Stimulated activated naive CD8-positive, alpha-beta T cell treated with anti-CD3 and anti-CD28 coated beads, Interleukin-15, Interleukin-2, amounts not matched to agents 100 ng/mL and 50 ng/mL, for 24 hours (primary cell): ENCODE measurements around the gene ZNF561.
"Not testable (repeated sequence)": the region's sequence is repeated elsewhere in the genome, so short reads cannot be mapped to it uniquely, and the experiment has no call there.

Experiments used
- H3K27ac Mint-ChIP-seq: one replicate; pipeline ENCODE4 v1.8.0; 2021; ENCODE audit warnings: mild to moderate bottlenecking, mixed read lengths
- H3K27me3 Mint-ChIP-seq: one replicate; pipeline ENCODE4 v1.8.0; 2021; ENCODE audit warnings: mixed read lengths
- H3K36me3 Mint-ChIP-seq: one replicate; pipeline ENCODE4 v1.8.0; 2021; ENCODE audit warnings: low read depth, mixed read lengths
- H3K4me1 Mint-ChIP-seq: one replicate; pipeline ENCODE4 v1.8.0; 2021; ENCODE audit warnings: low read depth, mixed read lengths
- H3K4me3 Mint-ChIP-seq: one replicate; pipeline ENCODE4 v1.8.0; 2021; ENCODE audit warnings: mild to moderate bottlenecking, mixed read lengths
- H3K9me3 Mint-ChIP-seq: one replicate; pipeline ENCODE4 v1.8.0; 2021; ENCODE audit warnings: mixed read lengths

ZNF561 gene

DNA sequence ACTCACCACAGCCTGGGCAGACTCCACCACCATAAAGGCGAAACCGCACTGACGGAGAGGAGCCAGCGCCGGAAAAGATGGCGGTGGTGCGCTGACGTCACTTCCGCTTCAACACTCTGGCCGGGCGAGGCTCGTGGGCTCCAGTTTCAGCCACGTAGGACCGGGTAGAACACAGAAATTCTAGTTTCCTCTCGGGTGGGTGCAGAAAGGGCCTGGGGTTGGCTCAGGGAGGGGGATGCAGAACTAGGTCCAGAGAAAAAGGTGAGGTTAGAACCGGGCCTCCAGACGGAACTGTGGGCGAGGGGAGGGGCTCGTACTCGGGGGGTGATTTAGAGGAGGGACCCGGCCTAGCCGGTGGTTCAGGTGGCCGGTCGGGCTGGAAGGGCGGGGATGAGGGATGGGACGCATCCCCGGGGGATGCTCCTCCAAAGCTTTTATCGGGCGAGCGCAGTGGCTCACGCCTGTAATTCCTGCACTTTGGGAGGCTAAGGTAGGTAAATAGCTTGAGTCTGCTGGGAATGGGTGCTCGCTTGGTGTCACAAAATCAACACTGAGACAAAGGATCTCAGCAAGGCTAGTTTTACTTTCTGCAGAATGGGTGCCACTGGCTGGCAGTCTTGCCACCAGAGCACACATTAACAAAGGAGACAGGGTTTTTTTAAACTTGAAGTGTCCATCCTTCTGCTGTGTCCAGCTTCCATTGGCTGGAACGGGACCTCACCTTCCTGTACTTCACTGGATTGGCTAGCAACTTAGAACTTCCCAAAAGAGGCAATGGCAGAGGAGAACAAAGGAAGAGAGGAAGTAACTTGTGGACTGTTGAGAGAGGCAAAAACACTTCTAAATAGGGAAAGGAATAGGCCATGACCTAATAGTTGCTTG, at the start of gene ZNF561:
Gene ZNF561 (minus strand): TSS at position 77 of the 882 bp plus-strand sequence. CDS start 1,776 bp downstream, outside the sequence.
- Mint-ChIP-seq H3K36me3 (peaks cover 39% of the 10 kb centered on the region), H3K9me3 (no peaks in the 10 kb centered on the region), H3K27ac (peak within 1 kb of the TSS; percentile 100), H3K27me3 (no peaks in the 10 kb centered on the region), H3K4me3 (peak within 1 kb of the TSS; percentile 99), H3K4me1 (peaks cover 29% of the 10 kb centered on the region)

DNA sequence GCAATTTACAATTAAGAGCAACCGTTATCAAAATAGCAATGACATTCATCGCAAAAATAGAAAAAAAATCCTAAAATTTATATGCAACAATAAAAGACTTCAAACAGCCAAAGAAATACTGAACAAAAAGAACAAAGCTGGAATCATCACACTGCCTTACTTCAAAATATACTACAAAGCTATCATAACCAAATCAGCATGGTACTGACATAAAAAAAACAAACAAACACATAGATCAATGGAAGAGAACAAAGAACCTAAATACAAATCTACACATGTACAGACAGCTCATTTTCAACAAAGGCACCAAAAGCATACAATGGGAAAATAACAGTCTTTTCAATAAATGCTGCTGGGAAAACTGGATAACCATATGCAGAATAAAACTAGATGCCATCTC, 47.5 kb upstream of the ZNF561 start:
- Mint-ChIP-seq H3K4me3 (no peak overlapping the region), H3K9me3 (peaks cover 43% of the 10 kb centered on the region)

DNA sequence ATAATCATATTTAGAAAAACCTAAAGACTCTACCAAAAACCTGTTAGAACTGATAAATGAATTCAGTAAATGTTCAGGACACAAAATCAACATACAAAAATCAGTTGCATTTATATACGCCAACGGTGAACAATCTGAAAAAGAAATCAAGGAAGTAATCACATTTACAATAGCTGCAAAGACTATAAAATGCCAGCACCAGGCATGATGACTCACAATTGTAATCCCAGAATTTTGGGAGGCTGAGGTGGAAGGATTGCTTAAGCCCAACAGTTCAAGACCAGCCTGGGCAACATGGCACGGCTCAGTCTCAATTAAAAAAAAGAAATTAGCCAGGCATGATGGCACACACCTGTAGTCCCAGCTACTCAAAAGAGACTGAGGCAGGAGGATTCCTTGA, 46.9 kb upstream of the ZNF561 start:
- H3K36me3 Mint-ChIP-seq = peaks cover 89% of the 10 kb centered on the region
- no peaks in the 10 kb centered on the region for H3K27me3 Mint-ChIP-seq
- H3K27ac Mint-ChIP-seq = no peak overlapping the region
- H3K4me1 Mint-ChIP-seq = peaks cover 43% of the 10 kb centered on the region
- no peak overlapping the region for H3K4me3 Mint-ChIP-seq
- H3K9me3 Mint-ChIP-seq = peaks cover 41% of the 10 kb centered on the region

More for the DNA sequence above, 47.5 kb upstream of the ZNF561 start:
- H3K4me1 Mint-ChIP-seq = peaks cover 42% of the 10 kb centered on the region
- H3K36me3 Mint-ChIP-seq = peaks cover 89% of the 10 kb centered on the region
- no peak overlapping the region for H3K27ac Mint-ChIP-seq
- H3K27me3 Mint-ChIP-seq = no peaks in the 10 kb centered on the region

DNA sequence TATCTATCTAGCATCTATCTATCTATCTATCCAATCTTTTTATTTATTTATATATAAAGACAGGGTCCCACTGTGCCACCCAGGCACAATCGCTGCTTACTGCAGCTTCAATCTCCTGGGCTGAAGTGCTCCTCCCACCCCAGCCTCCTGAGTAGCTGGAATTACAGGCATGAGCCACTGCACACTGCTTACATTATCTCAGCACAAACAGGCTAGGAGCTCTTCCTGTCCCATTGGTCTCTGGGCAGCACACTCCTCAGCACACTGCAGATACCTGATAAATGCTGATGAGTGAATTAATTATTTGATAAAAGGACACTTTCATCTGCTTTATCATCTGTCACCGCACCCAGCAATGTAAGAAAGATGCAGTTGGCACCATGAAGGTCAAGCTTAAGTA, 37.7 kb upstream of the ZNF561 start:
- H3K36me3 Mint-ChIP-seq = peaks cover 61% of the 10 kb centered on the region
- H3K27me3 Mint-ChIP-seq = no peaks in the 10 kb centered on the region
- H3K4me1 Mint-ChIP-seq = peaks cover 11% of the 10 kb centered on the region
- H3K4me3 Mint-ChIP-seq = no peak overlapping the region
- H3K9me3 Mint-ChIP-seq = peaks cover 4% of the 10 kb centered on the region
- no peak overlapping the region for H3K27ac Mint-ChIP-seq

DNA sequence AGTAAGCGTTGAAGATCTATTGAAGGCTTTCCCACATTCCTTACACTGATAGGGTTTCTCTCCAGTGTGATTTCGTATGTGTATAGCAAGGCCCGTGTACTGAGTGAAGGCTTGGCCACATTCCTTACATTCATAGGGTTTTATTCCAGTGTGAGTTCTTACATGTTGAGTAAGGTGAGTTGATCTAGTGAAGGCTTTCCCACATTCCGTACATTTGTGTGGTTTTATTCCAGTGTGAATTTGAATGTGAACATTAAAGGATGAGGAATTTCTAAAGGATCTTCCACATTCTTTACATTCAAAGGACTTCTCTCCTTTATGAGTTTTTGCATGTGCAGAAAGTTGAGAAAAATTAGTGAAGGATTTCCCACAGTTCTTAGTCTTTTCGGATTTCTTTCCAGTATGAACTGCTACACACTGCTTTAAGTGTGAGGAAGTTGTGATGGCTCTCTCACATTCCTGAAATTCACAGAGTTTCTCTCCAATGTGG, 32.1 kb upstream of the ZNF561 start:
- Mint-ChIP-seq H3K36me3 (peaks cover 96% of the 10 kb centered on the region), H3K9me3 (peaks cover 20% of the 10 kb centered on the region)
- not testable (repeated sequence) for H3K4me1 Mint-ChIP-seq, H3K27me3 Mint-ChIP-seq, H3K27ac Mint-ChIP-seq, H3K4me3 Mint-ChIP-seq

DNA sequence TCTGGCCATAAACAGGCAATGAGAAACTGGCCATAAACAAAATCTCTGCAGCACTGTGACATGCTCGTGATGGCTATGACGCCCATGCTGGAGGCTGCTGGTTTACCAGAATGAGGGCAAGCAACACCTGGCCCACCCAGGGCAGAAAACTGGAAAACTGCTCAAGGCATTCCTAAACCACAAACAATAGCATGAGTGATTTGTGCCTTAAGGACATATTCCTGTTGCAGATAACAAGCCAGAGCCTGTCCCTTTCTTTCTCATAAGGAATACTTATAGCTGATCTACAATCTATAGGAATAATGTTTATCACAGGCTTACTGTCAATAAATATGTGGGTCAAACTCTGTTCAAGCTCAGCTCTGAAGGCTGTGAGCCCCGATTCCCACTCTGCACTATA, 30.4 kb upstream of the ZNF561 start:
- not testable (repeated sequence) for H3K27me3 Mint-ChIP-seq, H3K4me3 Mint-ChIP-seq, H3K4me1 Mint-ChIP-seq, H3K27ac Mint-ChIP-seq
- peaks cover 16% of the 10 kb centered on the region for H3K9me3 Mint-ChIP-seq
- H3K36me3 Mint-ChIP-seq = peaks cover 83% of the 10 kb centered on the region

DNA sequence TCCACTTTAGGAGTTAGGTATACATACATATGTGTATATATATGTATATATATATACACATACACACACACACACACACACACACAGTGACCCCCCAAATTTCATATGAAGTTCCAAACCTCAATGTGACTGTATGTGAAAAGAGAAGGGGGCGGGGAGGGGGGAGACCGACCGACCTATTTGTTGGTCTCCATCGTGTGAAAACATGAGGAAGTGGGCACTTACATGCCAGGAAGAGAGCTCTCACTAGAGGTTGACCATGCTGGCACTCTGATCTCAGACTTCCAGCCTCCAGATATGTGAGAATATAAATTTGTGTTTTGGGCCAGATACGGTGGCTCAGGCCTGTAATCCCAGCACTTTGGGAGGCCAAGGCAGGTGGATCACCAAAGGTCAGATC, 29.3 kb upstream of the ZNF561 start:
- Mint-ChIP-seq H3K27ac (no peak overlapping the region), H3K4me1 (no peaks in the 10 kb centered on the region), H3K36me3 (peaks cover 80% of the 10 kb centered on the region), H3K4me3 (no peak overlapping the region), H3K9me3 (peaks cover 16% of the 10 kb centered on the region), H3K27me3 (no peaks in the 10 kb centered on the region)

DNA sequence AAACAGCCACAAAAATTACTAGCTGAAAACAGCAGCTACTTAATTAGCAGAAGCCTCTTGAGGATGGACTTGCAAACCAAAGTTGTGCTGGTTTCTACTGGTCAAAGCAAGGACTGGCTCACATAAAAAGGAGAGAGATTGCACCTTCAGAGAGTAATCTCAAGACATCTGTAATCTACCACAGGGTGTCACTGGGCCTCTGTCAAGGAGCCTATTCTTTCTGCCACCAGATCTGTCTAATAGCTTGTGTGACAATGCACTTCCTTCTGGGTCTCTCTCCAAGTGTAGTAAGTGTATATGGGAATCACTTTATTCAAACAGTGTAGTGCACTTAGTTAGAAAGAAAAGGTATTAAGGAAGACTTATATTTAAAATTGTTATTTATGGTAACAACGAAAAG, 24.4 kb upstream of the ZNF561 start:
- peaks cover 13% of the 10 kb centered on the region for H3K9me3 Mint-ChIP-seq
- H3K27ac Mint-ChIP-seq = no peak overlapping the region
- no peak overlapping the region for H3K4me3 Mint-ChIP-seq
- no peaks in the 10 kb centered on the region for H3K27me3 Mint-ChIP-seq
- peaks cover 62% of the 10 kb centered on the region for H3K36me3 Mint-ChIP-seq
- H3K4me1 Mint-ChIP-seq = no peaks in the 10 kb centered on the region

DNA sequence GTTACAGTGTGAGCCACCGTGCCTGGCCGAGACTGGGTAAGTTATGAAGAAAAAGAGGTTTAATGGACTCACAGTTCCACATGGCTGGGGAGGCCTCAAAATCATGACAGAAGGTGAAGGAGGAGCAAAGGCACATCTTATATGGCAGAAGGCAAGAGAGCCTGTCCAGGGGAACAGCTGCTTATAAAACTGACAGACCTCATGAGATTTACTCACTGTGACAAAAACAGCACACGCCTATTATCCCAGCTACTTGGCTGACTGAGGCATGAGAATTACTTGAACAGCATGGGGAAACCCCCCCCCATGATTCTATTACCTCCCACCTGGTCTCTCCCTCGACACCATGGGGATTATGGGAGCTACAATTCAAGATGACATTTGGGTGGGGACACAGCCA, 23.4 kb upstream of the ZNF561 start:
- Mint-ChIP-seq H3K4me1 (no peaks in the 10 kb centered on the region), H3K27ac (no peak overlapping the region), H3K27me3 (no peaks in the 10 kb centered on the region), H3K9me3 (peaks cover 14% of the 10 kb centered on the region), H3K4me3 (no peak overlapping the region), H3K36me3 (peaks cover 56% of the 10 kb centered on the region)

DNA sequence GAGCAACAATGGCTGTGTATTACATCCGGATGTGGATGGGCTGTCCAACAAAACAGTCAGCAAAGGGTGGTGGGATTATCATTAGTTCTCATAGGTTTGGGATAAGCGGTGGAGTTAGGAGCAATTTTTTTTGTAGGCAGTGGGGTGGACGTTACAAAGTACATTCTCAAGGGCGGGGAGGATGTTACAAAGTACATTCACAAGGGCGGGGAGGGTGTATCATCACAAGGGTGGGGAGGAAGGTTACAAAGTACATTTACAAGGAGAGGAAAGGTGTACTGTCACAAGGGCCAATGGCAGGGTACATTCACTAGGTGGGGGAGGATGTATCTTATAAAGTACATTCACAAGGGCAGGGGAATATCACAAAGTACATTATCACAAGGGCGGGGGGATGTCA, 20.8 kb upstream of the ZNF561 start:
- H3K36me3 Mint-ChIP-seq = peaks cover 44% of the 10 kb centered on the region
- H3K4me3 Mint-ChIP-seq = no peak overlapping the region
- no peaks in the 10 kb centered on the region for H3K27me3 Mint-ChIP-seq
- H3K27ac Mint-ChIP-seq = no peak overlapping the region
- peaks cover 14% of the 10 kb centered on the region for H3K9me3 Mint-ChIP-seq
- H3K4me1 Mint-ChIP-seq = no peaks in the 10 kb centered on the region

DNA sequence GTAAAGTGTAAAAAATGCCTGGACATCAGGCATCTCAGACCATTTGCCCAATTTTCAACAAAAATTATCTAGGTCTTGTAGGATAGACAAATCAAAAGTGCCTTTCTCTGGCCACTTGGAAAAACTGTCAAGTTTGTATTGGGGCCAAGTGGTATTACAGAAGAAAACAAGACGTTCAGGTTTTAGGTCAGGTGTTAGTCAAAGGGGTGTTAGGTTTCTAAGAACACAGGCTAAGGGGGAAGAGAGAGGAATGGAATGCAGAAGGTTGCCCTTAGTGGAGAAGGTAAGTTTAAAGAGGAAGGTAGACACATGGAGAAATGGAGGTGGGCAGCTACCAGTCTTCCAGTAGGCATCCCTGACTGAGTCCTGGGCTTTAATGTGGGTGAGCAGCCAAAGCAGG, 19.9 kb upstream of the ZNF561 start:
- H3K4me3 Mint-ChIP-seq = no peak overlapping the region
- H3K36me3 Mint-ChIP-seq = peaks cover 39% of the 10 kb centered on the region
- no peaks in the 10 kb centered on the region for H3K4me1 Mint-ChIP-seq
- no peaks in the 10 kb centered on the region for H3K27me3 Mint-ChIP-seq
- no peak overlapping the region for H3K27ac Mint-ChIP-seq
- H3K9me3 Mint-ChIP-seq = peaks cover 14% of the 10 kb centered on the region

DNA sequence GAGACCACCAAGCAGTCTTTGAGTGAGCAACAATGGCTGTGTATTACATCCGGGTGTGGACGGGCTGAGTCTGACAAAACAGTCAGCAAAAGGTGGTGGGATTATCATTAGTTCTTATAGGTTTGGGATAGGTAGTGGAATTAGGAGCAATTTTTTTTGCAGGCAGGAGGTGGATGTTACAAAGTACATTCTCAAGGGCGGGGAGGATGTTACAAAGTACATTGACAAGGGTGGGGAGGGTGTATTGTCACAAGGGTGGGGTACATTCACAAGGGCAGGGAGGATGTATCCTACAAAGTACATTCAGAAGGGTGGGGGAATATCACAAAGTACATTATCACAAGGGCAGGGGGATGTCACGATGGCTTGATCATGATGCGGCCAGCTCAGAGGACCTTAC, 15.0 kb upstream of the ZNF561 start:
- H3K4me1 Mint-ChIP-seq = no peaks in the 10 kb centered on the region
- peaks cover 6% of the 10 kb centered on the region for H3K9me3 Mint-ChIP-seq

DNA sequence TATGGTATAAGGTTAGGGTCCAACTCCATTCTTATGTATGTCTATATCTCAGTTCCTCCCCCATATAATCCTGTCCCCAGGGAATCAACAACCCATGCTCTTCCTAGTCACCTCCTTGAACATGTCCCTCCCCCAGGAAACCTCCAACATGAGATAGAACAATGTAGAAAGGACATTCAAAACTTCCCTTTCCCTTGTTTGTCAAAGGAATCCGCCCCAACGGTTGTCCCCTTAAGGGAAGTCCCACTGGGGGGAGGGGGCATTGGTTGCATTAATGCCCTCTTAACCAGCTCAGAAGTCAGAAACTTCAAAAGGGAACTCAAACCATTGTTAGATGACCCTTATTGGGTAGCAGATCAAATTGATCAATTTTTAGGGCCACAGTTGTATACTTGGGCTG, 6.8 kb upstream of the ZNF561 start:
- H3K36me3 Mint-ChIP-seq = peaks cover 15% of the 10 kb centered on the region
- no peak overlapping the region for H3K4me3 Mint-ChIP-seq
- H3K27me3 Mint-ChIP-seq = no peaks in the 10 kb centered on the region
- no peak overlapping the region for H3K27ac Mint-ChIP-seq
- peaks cover 5% of the 10 kb centered on the region for H3K4me1 Mint-ChIP-seq
- H3K9me3 Mint-ChIP-seq = no peaks in the 10 kb centered on the region

More for the DNA sequence above, 15.0 kb upstream of the ZNF561 start:
- H3K27ac Mint-ChIP-seq = no peak overlapping the region
- H3K4me3 Mint-ChIP-seq = no peak overlapping the region
- peaks cover 24% of the 10 kb centered on the region for H3K36me3 Mint-ChIP-seq
- H3K27me3 Mint-ChIP-seq = no peaks in the 10 kb centered on the region

DNA sequence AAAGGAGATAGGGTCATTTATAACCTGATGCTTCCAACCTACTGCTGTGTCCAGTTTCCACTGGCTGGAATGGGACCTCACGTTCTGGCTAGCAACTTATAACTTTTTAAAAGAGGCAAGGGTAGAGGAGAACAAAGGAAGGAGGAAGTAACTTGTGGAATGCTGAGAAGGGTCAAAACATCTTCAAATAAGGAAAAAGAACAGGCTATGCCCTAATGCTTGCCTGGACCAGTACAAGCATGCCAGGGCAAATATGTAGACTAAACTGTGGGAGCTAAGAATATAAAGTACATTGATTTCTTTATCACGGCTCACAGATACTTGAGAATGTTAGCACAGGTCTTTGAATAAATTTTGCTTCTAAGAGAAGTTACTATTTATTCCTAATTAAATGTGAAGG, 1.5 kb upstream of the ZNF561 start:
- H3K27ac Mint-ChIP-seq = no peak overlapping the region
- no peaks in the 10 kb centered on the region for H3K27me3 Mint-ChIP-seq
- peak overlapping the region; percentile 43 for H3K4me3 Mint-ChIP-seq
- H3K9me3 Mint-ChIP-seq = no peaks in the 10 kb centered on the region
- peaks cover 34% of the 10 kb centered on the region for H3K36me3 Mint-ChIP-seq
- peaks cover 29% of the 10 kb centered on the region for H3K4me1 Mint-ChIP-seq

DNA sequence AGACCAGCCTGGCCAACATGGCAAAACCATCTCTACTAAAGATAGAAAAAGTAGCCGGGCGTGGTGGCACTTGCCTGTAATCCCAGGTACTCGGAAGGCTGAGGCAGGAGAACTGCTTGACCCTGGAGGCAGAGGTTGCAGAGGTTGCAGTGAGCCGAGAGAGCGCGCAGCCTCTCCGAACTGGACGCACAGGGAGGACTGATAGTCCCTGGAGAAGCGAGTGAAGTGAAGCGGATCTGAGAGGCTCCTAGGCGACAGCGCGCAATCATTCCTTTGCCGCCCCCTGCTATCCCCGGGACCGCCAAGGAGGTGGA, 233 bp downstream of the ZNF561 start:
- H3K27me3 Mint-ChIP-seq = no peaks in the 10 kb centered on the region
- H3K9me3 Mint-ChIP-seq = no peaks in the 10 kb centered on the region
- peak overlapping the region; percentile 100 for H3K27ac Mint-ChIP-seq
- H3K36me3 Mint-ChIP-seq = peaks cover 42% of the 10 kb centered on the region
- H3K4me1 Mint-ChIP-seq = peaks cover 26% of the 10 kb centered on the region
- H3K4me3 Mint-ChIP-seq = peak overlapping the region; percentile 99

DNA sequence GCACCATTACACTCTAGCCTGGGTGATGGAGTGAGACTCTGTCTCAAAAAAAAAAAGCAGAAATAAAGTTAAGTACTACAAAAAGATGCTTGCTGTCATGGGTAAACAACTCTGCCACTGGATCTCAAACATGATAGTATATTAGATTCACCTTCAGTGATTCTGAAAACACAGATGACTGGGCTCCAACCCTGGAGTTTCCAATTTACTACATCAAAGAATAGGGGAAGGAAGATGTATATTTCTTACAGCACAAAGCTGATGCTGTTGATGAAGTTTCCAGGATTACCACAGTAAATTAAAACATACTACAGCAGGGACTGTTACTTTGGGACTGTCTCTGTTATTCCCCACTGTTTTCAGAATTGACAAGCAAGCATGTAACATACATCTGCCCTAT, 5.2 kb downstream of the ZNF561 start:
- peaks cover 9% of the 10 kb centered on the region for H3K4me1 Mint-ChIP-seq
- peaks cover 6% of the 10 kb centered on the region for H3K9me3 Mint-ChIP-seq
- no peaks in the 10 kb centered on the region for H3K27me3 Mint-ChIP-seq
- no peak overlapping the region for H3K27ac Mint-ChIP-seq
- peaks cover 79% of the 10 kb centered on the region for H3K36me3 Mint-ChIP-seq
- H3K4me3 Mint-ChIP-seq = no peak overlapping the region
